Measurements from ENCODE around the gene ACBD7. TPM values are rescaled to one million over a fixed set of nuclear protein-coding genes. Genes with fewer than 3 reads are reported as not detected.

Gene ACBD7
- total and polyA plus RNA-seq, 2 of the 8 experiments (the other 6 are each of a cell fraction or from before 2014, with no cell fraction given): 9.0 to 17.8 TPM

- POLR2A ChIA-PET (ENCODE audit: partially characterized antibody): interaction anchor here (0.6 to 1.0 kb wide), 2 partner anchors 11 to 94 kb away, joined by 3 to 5 read pairs; no protein-coding TSS in a partner anchor
- no peak overlapping the region for H4K91ac ChIP-seq (replicated peaks; ENCODE audit: insufficient read length, low read length)
- no peaks in the 10 kb centered on the region for H3K4me1 ChIP-seq (replicated peaks in 1 of 4; ENCODE audit: control insufficient read depth in 3 of 4, insufficient read depth in 4 of 4, low read length in 3 of 4)
- DNase-seq (ENCODE audit: low read depth in 1 of 2, low spot score in 2 of 2) (no peak), FAIRE-seq (no peak)
- H3K14ac ChIP-seq (ENCODE audit: insufficient read length): no peak overlapping the region
- H3K9ac ChIP-seq (replicated peaks in 1 of 4; ENCODE audit: extremely low read depth in 1 of 4, low read depth in 3 of 4, low read length in 3 of 4): no peak overlapping the region
- 91% methylated on average over 13 of the region's 13 CpGs; no CpG with 5 or more reads in 1 of the 2 experiments for WGBS, 2 experiments (ENCODE audit: extremely low coverage in 1 of 2, insufficient coverage in 1 of 2, insufficient read length in 1 of 2, insufficient replicate concordance in 2 of 2, low coverage in 1 of 2, low lambda C conversion rate in 2 of 2, missing lambda C conversion rate in 1 of 2)
- H3K23ac ChIP-seq (ENCODE audit: insufficient read length): no peak overlapping the region
- H2BK15ac ChIP-seq (ENCODE audit: low read length): no peak overlapping the region
- no peak overlapping the region for H3K4me2 ChIP-seq (ENCODE audit: insufficient read depth in 1 of 2, low read depth in 2 of 2, low read length in 2 of 2)
- no peak overlapping the region for H2BK12ac ChIP-seq (ENCODE audit: low read depth, low read length)
- H3K9me3 ChIP-seq (ENCODE audit: insufficient read depth in 2 of 2, low read depth in 1 of 2, low read length in 1 of 2): no peaks in the 10 kb centered on the region
- peaks cover 0 to 7% (median 0%) of the 10 kb centered on the region in 4 experiments; a peak in 4 of 8 replicates for H3K36me3 ChIP-seq (ENCODE audit: control insufficient read depth in 2 of 4, insufficient read depth in 4 of 4, low read length in 3 of 4)
- CTCF ChIA-PET (ENCODE audit: partially characterized antibody): interaction anchor here (0.8 to 1.4 kb wide), 2 partner anchors 140 to 160 kb away, joined by 4 read pairs; no protein-coding TSS in a partner anchor
- H2BK5ac ChIP-seq (ENCODE audit: low read depth, low read length): no peak overlapping the region
- H3K79me2 ChIP-seq (ENCODE audit: control insufficient read depth in 1 of 2, insufficient read depth in 2 of 2, low read length in 2 of 2): no peaks in the 10 kb centered on the region
- H2AFZ ChIP-seq (ENCODE audit: low read length): no peak overlapping the region
- no peak overlapping the region for H3K56ac ChIP-seq (replicated peaks; ENCODE audit: insufficient read length, low read depth, low read length)
- H3K23me2 ChIP-seq (ENCODE audit: low read depth, low read length): no peaks in the 10 kb centered on the region
- TF ChIP-seq, protein P1, sequence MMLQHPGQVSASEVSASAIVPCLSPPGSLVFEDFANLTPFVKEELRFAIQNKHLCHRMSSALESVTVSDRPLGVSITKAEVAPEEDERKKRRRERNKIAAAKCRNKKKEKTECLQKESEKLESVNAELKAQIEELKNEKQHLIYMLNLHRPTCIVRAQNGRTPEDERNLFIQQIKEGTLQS (IDR thresholded peaks at IDR 0.05; ENCODE audit: insufficient read depth, low read depth, low read length): no peak
- peak in 2 of 3 experiments; percentile 27 to 41; a peak in 2 of 4 replicates for TF ChIP-seq CTCF (IDR thresholded peaks at IDR 0.05; ENCODE audit: control extremely low read depth in 1 of 3, insufficient read depth in 1 of 3, low read depth in 1 of 3, low read length in 3 of 3)
- no peak overlapping the region for H3K27ac ChIP-seq (ENCODE audit: low read depth, low read length)
- H3K4ac ChIP-seq (replicated peaks; ENCODE audit: insufficient read length, low read depth, low read length): no peak overlapping the region
- no peak overlapping the region for H2BK20ac ChIP-seq (ENCODE audit: low read length)
- H4K5ac ChIP-seq (ENCODE audit: insufficient read length, low read depth, low read length): no peak overlapping the region
- H4K20me1 ChIP-seq (replicated peaks in 1 of 2; ENCODE audit: control insufficient read depth in 1 of 2, insufficient read depth in 2 of 2, low read length in 2 of 2): no peaks in the 10 kb centered on the region
- no peak overlapping the region for H3K18ac ChIP-seq (ENCODE audit: extremely low read depth, low read length)
- no peaks in the 10 kb centered on the region for H3K27me3 ChIP-seq (replicated peaks in 1 of 4; ENCODE audit: control insufficient read depth in 3 of 4, extremely low read depth in 1 of 4, insufficient read depth in 3 of 4, low read length in 3 of 4)
- no peak overlapping the region for H4K8ac ChIP-seq (ENCODE audit: extremely low read depth, insufficient read depth, low read length)
- H3K79me1 ChIP-seq (ENCODE audit: low read depth, low read length): no peaks in the 10 kb centered on the region
- H2BK120ac ChIP-seq (replicated peaks; ENCODE audit: low read depth, low read length): no peak overlapping the region
- H2AK5ac ChIP-seq (ENCODE audit: low read depth, low read length): no peak overlapping the region
- H3K4me3 ChIP-seq (ENCODE audit: extremely low read depth in 1 of 4, insufficient read depth in 2 of 4, low read depth in 3 of 4, low read length in 4 of 4): no peak overlapping the region
These were observed 24.1 kb upstream of the ACBD7 start for GRCh38 chr10:15112657-15113056.

Data from H1 (cell line).